GM12875 (cell line): ENCODE measurements around the gene CDCA5.

Experiments
- H3K4me3 ChIP-seq: one replicate; pipeline ENCODE4 v1.5.1; 2011; ENCODE audit warnings: low read depth, low read length, control low read depth
- CTCF ChIP-seq: IDR thresholded peaks from 2 replicates; pipeline ENCODE4 v1.5.1; 2011; ENCODE audit warnings: low read depth, mild to moderate bottlenecking, control low read depth, inconsistent platforms, low read length, moderate library complexity, borderline replicate concordance; ENCODE audit not compliant: insufficient read depth

The CDCA5 gene

GRCh38 chr11:65095974-65096806, 12.3 kb upstream of the CDCA5 start, which contains the start of gene VPS51:
VPS51 (plus strand) TSS chr11:65096214; CDS start chr11:65096251, 37 bp downstream.
- TF ChIP-seq CTCF, result no peak
- H3K4me3 ChIP-seq, result peak within 1 kb of the TSS; percentile 65

DNA sequence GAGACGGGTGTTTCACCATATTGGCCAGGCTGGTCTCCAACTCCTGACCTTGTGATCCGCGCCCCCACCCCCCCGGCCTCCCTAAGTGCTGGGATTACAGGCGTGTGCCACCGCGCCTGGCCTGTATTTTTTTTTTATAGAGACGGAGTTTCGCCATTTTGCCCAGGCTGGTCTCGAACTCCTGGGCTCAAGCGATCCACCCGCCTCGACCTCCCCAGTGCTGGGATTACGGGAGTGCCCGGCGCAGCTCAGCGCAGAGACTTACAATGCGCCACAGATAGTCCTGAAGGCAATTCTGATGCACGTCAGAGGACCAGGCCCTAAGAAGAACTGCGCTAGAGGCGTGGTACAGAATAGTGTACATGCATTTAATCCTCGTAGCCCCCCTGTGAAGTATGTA, 11.6 kb upstream of the CDCA5 start:
- H3K4me3 ChIP-seq, result no peak overlapping the region
- no peak for TF ChIP-seq CTCF

- no peak overlapping the region for H3K4me3 ChIP-seq
- TF ChIP-seq CTCF, result no peak
These were observed 6.8 kb upstream of the CDCA5 start for GRCh38 chr11:65090628-65091027.

DNA sequence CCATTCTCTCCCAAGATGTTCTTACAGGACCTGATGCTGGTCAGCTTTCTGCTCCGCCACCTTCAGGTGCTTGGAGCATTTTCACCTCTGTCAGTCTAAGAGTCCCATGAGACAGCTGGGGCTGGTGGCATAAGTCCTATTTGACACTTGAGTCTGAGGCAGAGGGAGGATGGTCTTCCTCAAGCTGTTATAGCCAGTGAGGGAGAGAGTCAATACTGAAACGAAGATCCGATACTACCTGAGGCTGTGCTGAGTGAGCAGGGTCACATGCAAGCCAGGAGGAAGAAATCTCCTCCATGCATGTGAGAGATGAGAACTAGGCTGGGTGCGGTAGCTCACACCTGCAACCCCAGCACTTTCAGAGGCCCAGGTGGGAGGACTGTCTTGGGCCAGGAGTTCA, 5.8 kb upstream of the CDCA5 start:
- no peak overlapping the region for H3K4me3 ChIP-seq
- TF ChIP-seq CTCF, result no peak

GRCh38 chr11:65087827-65088226, 4.0 kb upstream of the CDCA5 start:
- no peak for TF ChIP-seq CTCF

DNA sequence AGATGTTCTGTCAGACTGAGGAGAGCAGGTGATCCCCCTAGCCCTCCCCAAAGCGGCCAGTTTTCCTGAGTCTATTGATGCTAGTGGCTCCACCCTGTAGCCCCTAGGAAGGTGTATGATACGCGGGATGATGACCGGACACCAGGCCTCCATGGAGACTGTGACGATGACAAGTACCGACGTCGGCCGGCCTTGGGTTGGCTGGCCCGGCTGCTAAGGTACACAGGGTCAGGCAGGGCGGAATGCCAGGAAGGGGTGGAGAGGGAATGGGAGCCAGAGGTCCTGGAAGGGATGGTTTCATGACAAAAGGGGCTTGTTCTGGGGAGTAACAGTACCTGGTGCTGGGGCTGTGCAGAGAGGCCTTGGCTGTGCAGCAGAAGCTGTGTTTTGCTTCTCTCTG, 3.4 kb upstream of the CDCA5 start:
- no peak for TF ChIP-seq CTCF
- H3K4me3 ChIP-seq, result no peak overlapping the region

More at GRCh38 chr11:65087827-65088226, 4.0 kb upstream of the CDCA5 start:
- H3K4me3 ChIP-seq, result no peak overlapping the region

GRCh38 chr11:65086809-65087208, 3.0 kb upstream of the CDCA5 start:
- no peak for TF ChIP-seq CTCF

More at GRCh38 chr11:65086809-65087208, 3.0 kb upstream of the CDCA5 start:
- no peak overlapping the region for H3K4me3 ChIP-seq
